Colonic mucosa (tissue), 4 donors: Measurements from ENCODE around the gene EZH2. TPM values are rescaled to one million over a fixed set of nuclear protein-coding genes. Genes with fewer than 3 reads are reported as not detected.

Experiments
- DNase-seq: peaks from one replicate; pipeline ENCODE4 v3.0.0-alpha.2; 2020
- H3K27ac ChIP-seq: fragments of 200-600 bp; one replicate; pipeline ENCODE4 v1.8.0; 2021
- H3K27me3 ChIP-seq: fragments of 200-600 bp; one replicate; pipeline ENCODE4 v1.8.0; 2021
- H3K36me3 ChIP-seq: fragments of 200-600 bp; one replicate; pipeline ENCODE4 v1.8.0; 2021
- H3K4me1 ChIP-seq: fragments of 200-600 bp; one replicate; pipeline ENCODE4 v1.8.0; 2021; ENCODE audit warnings: mild to moderate bottlenecking
- H3K4me3 ChIP-seq: fragments of 200-600 bp; one replicate; pipeline ENCODE4 v1.8.0; 2021
- H3K9ac ChIP-seq, 2 donors: one replicate each; pipeline ENCODE4 v1.7.0; 2013; ENCODE audit warnings: control low read depth in 2 of 2, low read depth in 2 of 2, low read length in 2 of 2
- H3K9me3 ChIP-seq: fragments of 200-600 bp; one replicate; pipeline ENCODE4 v1.8.0; 2021
- intact Hi-C: fragments of 100-400 bp; cut with DNase I; formaldehyde crosslinking; loops from one replicate; pipeline ENCODE4 v1.14.1; 2022
- total RNA-seq, 2 donors: library from RNA; stranded (reverse); fragmentation: NEBNext Ultra II Directional in 1 of 2; extraction: Animal tissue kit (Norgen Biotek cat#: 25700) in 1 of 2; gene quantifications; one replicate each; pipeline ENCODE4 v1.2.1, GENCODE V29; 2021
- TF ChIP-seq, protein P1 (sequence below): fragments of 200-600 bp; IDR thresholded peaks from one replicate; pipeline ENCODE4 v1.8.0; 2022; ENCODE audit warnings: antibody characterized with exemption, mild to moderate bottlenecking
- donor health status: healthy.
- donor health status: DM: no; HTN: no; CAD: no.
- donor health status: DM: no; HTN: no; CAD: no.

Gene EZH2
- total RNA-seq, 2 donors from 2014 or later = 13.4 to 31.7 TPM

GRCh38 chr7:148888300-148888699 lies 4.2 kb upstream of the EZH2 start:
- DNase-seq = no peak
- Histone ChIP-seq H3K27ac (no peak overlapping the region), H3K36me3 (no peaks in the 10 kb centered on the region), H3K4me1 (no peaks in the 10 kb centered on the region), H3K9me3 (no peaks in the 10 kb centered on the region), H3K4me3 (no peak overlapping the region), H3K27me3 (no peaks in the 10 kb centered on the region), H3K9ac (no peak overlapping the region)
- TF ChIP-seq, protein P1, sequence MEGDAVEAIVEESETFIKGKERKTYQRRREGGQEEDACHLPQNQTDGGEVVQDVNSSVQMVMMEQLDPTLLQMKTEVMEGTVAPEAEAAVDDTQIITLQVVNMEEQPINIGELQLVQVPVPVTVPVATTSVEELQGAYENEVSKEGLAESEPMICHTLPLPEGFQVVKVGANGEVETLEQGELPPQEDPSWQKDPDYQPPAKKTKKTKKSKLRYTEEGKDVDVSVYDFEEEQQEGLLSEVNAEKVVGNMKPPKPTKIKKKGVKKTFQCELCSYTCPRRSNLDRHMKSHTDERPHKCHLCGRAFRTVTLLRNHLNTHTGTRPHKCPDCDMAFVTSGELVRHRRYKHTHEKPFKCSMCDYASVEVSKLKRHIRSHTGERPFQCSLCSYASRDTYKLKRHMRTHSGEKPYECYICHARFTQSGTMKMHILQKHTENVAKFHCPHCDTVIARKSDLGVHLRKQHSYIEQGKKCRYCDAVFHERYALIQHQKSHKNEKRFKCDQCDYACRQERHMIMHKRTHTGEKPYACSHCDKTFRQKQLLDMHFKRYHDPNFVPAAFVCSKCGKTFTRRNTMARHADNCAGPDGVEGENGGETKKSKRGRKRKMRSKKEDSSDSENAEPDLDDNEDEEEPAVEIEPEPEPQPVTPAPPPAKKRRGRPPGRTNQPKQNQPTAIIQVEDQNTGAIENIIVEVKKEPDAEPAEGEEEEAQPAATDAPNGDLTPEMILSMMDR = no peak
- intact Hi-C loops = loop anchor here (5.0 kb wide), 1 partner anchor 74 kb away; no protein-coding TSS in a partner anchor

- no peak overlapping the region for H3K9ac ChIP-seq
- H3K36me3 ChIP-seq = no peaks in the 10 kb centered on the region
- peaks cover 5% of the 10 kb centered on the region for H3K4me1 ChIP-seq
- intact Hi-C loops = loop anchor here (5.0 kb wide), 1 partner anchor 75 kb away; no protein-coding TSS in a partner anchor
- no peaks in the 10 kb centered on the region for H3K27me3 ChIP-seq
- no peak for DNase-seq
- H3K4me3 ChIP-seq = no peak overlapping the region
- H3K27ac ChIP-seq = no peak overlapping the region
- no peaks in the 10 kb centered on the region for H3K9me3 ChIP-seq
- TF ChIP-seq, protein P1 = no peak
These were observed 2.8 kb upstream of the EZH2 start for GRCh38 chr7:148886844-148887243.

- peak; percentile 92 for DNase-seq
- Histone ChIP-seq H3K4me3 (peak overlapping the region; percentile 72), H3K36me3 (no peaks in the 10 kb centered on the region), H3K9ac (peak overlapping the region; percentile 55 to 76), H3K4me1 (peaks cover 5% of the 10 kb centered on the region), H3K27ac (peak overlapping the region; percentile 85), H3K9me3 (no peaks in the 10 kb centered on the region), H3K27me3 (no peaks in the 10 kb centered on the region)
- TF ChIP-seq, protein P1 = no peak
- intact Hi-C loops = loop anchor here (5.0 kb wide), 1 partner anchor 78 kb away; no protein-coding TSS in a partner anchor
These were observed 370 bp upstream of the EZH2 start for GRCh38 chr7:148884299-148885022.

- H3K9me3 ChIP-seq = no peaks in the 10 kb centered on the region
- intact Hi-C loops = no loop called here
- H3K27me3 ChIP-seq = no peaks in the 10 kb centered on the region
- H3K4me3 ChIP-seq = peak overlapping the region; percentile 72
- H3K9ac ChIP-seq = peak overlapping the region; percentile 70 to 73
- H3K36me3 ChIP-seq = no peaks in the 10 kb centered on the region
- H3K4me1 ChIP-seq = peaks cover 5% of the 10 kb centered on the region
- DNase-seq = peak; percentile 41
- H3K27ac ChIP-seq = peak overlapping the region; percentile 85
- TF ChIP-seq, protein P1 = no peak
These were observed 634 bp downstream of the EZH2 start for GRCh38 chr7:148883266-148884048.

DNA sequence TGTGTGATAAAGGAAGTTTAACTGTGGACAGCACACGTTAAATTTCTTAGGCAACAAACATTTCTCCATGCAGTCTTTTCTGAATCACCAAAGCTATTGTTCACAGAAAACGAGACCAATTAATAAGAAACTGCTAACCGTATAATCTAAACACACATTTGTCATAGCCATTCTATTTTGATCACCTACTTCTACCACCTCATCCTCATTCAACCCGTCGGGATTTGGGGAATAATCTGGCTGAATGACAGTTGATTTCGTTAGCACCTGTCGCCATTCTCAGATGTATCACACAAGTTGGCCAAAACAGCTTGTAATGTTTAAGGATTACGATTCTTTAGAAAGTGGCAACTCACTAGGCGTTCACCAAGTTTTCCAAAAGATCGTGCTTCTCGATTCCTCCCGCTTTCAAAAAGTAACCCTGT lies 1.2 kb downstream of the EZH2 start:
- peak; percentile 20 for DNase-seq
- Histone ChIP-seq H3K4me1 (peaks cover 5% of the 10 kb centered on the region), H3K9me3 (no peaks in the 10 kb centered on the region), H3K27me3 (no peaks in the 10 kb centered on the region), H3K4me3 (peak overlapping the region; percentile 72), H3K27ac (peak overlapping the region; percentile 8), H3K36me3 (no peaks in the 10 kb centered on the region), H3K9ac (peak overlapping the region; percentile 70 to 73)
- TF ChIP-seq, protein P1 = no peak
- intact Hi-C loops = no loop called here
